HT-29 (cell line): ENCODE results near the gene NPEPL1. TPM values are rescaled to one million over a fixed set of nuclear protein-coding genes. Genes with fewer than 3 reads are reported as not detected.
A peak's percentile ranks its signal among the peaks of the same experiment; 100 is the strongest.

Experiments used
- DNase-seq: peaks from one replicate; pipeline ENCODE4 v3.0.0-alpha.2; 2015; ENCODE audit warnings: low spot score
- total RNA-seq: library from RNA; depleted of rRNA; stranded (reverse); fragments of >200 nt; shearing (Covaris generic); gene quantifications from 2 replicates; pipeline ENCODE4 v1.2.3, GENCODE V29; 2014

NPEPL1 gene
- total RNA-seq, 1 experiment from 2014 or later, result 21.3 TPM

DNA sequence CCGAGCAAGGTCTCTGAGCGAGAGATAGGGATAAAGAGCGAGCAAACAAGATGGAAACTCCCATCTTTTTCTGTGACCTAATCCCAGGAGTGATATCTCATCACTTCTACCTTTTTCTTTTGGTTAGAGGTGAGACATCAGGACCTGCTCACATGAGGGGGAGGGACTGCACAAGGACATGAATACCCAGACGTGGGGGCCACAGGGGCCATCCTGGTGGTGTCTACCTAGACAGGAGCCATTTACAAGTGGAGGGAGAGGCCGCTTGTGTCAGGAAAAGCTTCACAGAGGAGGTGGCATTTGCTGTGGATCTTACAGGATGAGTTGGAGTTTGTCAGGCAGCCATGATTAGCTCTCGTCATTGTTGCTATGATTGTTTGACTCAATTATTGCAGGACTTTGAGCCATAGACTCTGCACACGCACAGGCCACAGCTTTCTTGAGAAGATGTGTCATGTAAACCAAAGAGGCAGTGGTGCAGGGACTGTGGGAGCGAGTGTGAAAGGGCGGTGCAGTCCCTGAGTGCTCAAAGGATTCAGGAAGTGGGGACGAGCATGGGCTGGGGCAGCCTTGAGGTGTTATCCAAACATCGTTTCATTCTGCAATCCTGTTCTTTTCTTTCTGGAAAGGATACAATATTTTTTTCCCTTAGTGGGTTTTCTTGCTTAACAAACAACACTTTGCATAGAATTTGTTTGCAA lies 7.7 kb downstream of the NPEPL1 start:
- peak; percentile 27 for DNase-seq

DNA sequence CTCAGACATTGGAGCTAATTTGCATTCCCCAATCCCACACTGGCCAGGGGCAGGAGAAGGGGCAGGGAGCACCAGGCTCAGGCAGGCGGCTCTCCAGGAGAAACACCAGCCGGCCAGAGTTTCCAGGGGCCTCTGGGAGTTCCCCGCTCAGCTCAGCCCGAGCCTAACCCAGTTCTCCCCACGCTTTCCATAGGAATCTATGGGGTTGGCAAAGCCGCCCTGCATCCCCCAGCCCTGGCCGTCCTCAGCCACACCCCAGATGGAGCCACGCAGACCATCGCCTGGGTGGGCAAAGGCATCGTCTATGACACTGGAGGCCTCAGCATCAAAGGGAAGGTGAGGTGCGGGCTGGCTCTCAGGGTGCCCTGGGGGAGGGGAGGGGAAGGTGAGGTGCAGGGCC lies 8.2 kb downstream of the NPEPL1 start:
- DNase-seq, result no peak

DNA sequence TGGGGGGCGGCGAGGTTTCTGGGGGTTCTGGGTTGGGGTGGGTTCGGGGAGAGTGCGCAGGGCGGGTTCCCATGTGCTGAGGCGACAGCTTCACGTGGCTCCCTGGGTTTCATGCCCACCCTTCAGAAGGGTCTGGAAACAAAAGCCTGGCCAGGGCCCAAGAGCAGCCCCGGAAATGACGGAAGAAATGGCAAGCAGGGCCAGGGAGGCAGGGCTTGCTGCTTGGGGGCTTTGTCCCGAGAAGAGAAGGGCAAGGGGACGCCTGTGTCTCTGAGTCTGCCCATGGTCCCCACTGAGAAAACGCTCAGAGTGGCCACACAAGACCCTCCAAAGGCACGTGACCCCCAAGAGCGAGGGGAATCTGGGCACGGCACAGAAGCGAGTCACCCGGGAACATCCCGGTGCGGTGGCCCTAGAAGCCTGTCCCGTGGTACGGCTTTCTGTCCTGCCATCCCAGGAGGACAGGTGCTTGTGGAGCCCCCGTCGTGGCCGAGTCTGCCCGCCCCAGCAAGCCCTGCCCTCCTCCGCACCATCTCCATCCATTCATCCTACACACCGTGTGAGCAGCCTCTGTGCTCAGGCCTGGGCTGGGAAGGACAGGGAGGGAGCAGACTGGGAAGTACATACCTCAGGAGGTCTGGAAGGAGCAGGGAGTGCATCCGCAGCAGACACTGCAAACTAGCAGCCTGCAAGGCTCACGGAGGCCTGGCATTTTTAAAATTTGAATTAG lies 9.0 kb downstream of the NPEPL1 start:
- no peak for DNase-seq

DNA sequence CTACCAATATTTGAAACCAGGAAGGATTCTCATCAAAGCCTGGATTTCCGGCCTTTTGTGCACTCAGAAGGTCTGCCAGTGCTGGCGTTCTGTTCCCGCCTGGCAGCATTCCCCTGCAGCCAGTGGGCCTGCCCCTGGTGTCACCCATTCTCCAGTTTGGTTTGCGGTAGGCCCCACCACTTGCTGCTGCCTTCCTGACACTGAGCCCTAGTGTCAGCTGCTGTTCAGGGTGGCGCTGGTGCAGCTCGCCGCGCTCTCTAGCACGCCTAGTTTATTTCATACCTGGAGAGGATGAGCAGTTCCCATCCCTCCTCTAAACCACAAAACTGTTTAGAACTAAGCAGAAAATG lies 9.5 kb downstream of the NPEPL1 start:
- no peak for DNase-seq

DNA sequence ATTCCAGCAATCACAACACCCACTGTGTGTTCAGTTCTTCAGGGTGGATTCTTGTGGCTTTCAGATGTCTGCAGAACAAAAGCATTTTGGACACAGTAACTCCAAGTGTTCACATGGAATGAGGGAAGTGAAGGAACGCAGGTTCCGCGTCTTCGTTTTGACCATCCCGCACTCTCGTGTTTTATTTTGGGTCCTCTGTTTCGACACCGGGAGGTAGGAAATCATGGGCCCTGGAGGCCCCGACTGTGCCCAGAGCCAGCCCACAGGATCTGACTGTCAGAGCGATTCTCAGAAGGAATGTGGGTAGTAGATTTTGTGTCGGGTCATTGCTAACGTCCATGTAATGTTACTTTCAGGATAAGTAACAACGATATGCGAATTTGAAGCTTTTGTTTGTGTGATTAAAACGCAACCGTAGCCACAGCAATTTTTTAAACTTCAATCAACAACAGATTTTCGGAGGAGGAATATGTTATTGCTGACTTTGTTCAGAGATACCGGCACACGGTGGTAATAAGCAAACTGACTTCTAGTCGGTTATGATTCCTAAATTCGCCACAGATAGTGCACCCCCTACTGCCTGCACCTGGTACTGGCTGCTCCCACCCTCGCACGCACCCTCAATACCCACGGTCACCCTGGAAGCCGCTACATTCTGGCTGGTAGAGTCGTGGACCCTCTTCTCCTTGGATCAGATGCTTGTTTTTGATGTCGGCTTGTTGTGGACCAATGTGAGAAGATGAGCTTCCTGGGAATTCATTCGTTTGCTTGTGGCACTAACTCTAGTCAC lies 10.5 kb downstream of the NPEPL1 start:
- no peak for DNase-seq

DNA sequence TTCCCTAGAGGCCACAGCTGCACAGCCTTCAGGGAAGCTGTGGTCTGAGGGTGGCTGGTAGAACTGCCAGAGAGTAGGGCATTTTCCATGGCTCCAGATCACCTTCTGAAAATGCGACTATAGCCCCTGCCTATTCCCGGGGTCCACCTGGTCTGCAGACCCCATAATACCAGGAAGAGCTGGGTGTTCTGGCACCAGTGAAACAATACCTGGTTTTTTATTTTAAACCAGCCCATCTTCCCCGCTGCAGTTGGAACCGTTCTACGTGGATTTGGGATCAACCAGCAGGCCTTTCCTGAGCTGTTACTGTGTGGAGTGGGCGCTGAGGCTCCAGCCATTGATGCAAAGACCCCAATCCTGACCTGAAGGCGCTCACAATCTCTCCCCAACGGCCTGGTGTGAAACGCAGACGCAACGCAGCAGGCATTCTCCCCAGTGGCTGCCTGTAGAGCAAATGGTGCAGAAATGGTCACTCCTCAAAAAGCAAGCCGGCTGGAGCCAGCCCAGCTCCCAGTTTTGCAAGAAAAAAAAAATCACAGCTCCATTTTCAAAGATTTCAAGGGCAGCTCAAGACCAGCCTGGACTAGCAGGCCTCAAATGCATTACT lies 11.3 kb downstream of the NPEPL1 start:
- DNase-seq, result no peak

DNA sequence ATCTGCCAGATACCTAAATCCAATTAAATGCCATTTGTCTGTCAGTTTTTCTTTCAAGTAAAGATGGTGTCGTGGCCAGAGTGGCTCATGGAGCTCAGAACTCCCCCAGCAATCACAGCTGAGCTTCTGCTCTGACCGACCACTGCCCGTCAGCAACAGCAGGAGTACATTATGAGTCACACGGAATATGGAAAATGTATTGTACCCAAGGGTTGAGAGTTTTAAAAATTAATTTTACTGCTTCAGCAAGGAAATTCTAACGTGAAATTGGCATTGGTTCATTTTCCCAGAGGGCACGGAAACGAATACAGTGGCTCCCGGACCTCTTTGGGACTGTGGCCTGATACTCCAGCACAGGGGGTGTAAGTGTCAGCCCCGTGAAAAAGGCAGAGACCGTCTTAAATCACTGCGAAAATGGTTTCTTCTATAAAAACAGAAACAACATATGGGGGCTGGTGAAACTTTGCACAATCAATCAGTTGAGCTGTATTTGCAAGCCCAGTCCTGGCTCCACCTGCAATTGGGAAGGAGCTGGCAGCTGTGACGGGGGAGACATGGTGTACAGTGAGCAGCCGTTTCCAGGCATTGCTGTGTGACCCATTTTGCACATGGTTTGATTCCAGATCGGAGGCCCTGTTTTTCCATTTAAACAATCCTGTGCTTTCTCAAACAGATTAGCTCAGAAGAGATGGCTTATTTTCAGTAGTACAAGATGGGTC lies 12.8 kb downstream of the NPEPL1 start:
- DNase-seq, result no peak

DNA sequence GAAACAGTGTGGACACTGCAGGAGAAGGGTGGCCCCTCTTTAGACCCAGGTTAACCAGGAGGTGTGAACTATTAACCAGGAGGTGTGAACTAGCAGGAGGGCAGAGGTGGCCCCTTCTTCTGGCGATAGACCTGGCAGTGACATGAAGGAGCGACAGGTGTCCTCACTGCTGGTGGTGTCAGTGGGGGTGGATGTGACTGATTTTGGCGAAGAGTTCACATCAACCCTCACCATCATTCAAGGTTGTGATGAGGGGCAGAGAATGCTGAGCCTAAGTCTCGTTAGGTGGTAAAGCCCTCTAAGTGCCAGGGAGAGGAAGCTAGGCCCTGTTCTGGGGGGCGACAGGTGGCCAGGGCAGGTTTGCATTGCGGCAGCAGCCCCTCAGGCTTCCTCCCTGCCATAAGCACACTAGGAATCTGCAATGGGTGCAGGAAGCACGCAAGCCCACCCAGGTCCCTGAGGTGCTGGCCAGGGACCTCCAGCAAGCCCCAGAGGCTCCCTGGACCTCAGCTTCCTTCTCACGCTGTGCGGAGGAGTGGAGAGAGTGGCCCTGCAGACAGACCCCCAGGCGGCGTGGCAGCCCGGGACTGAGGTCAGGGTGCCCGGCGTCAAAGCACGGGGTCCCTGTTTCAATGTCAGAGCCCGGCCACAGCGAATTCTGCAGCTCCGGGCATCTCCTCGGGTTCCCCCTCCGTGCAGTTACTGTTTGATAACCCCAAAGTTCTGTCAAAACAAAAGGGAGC lies 13.7 kb downstream of the NPEPL1 start:
- DNase-seq, result no peak

DNA sequence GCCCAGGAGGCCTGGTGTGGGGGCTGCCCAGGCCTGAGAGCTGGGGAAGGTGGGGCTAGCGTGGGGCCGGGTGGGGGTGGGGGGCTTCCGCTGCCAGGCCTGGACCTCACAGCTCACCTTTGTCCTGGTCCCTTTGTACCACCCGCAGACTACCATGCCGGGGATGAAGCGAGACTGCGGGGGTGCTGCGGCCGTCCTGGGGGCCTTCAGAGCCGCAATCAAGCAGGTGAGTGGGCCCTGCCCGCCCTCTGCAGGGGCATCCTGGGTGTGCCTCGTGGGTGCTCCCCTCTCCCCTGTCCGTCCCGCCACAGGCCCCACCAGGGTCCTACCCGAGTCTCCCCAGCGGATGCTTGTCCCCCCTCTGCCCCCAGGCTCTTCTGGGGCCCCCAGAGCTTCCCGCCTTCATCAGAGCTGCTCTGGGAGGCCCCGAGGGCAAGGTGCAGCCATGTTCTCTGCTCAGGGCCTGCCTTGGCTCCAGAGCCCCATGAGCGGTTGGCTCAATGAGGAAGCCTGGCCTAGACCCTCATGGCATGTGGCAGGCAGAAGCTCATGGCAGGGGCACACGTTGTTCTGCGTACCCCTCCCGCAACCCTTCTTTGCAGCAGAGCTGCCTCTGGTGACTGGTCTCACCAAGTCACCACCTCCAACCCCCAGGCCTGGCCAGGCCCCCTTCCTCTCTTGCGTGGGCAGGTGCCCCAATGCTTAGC lies 14.5 kb downstream of the NPEPL1 start:
- no peak for DNase-seq

DNA sequence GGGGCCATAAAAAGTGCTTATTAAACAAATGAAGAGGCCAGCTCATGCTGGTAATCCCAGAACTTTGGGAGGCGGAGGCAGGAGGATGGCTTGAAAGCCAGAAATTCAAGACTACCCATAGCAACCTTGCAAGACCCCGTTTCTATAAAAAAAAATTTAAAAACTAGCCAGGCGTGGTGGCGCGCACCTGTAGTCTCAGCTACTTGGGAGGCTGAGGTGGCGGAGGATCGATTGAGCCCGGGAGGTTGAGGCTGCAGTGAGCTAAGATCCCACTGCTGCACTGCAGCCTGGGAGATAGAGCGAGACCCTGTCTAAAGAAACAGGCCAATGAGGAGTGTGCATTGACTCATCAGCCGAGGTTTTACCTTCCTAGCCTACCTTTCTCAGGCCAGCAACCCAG lies 15.2 kb downstream of the NPEPL1 start:
- DNase-seq, result no peak

DNA sequence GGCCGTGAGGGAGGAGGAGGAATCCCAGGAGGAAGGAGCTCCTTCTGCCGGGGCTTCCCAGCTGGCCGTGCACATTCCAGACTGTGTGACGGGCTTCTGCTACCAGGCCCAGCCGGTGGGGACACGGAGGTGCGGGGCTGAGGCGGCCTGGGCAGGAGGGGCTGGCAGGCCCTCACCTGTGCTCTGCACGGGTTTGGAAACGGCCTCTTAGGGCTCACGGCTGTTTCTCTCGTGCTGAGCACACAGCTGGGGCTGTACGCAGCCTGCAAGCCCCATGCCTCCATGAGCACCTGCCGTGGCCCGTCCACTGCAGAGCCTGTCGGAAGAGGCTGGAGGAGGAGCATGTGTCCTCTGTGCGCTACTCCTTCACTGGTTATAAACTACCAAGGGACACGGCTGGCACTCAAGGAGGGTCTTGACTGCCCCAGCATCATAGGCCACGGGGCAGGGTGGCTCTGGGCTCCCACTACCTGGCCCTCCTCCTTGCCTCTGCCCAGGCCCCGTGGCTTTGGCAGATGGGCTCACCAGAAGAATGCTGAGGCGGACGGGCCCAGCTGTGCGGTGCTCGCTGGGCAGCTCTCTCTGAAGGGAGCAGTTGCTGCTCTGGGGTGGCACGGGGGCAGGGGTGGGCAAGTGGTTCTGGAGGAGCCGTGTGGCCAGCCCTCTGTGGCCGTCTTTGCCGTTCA lies 15.8 kb downstream of the NPEPL1 start:
- DNase-seq, result no peak

DNA sequence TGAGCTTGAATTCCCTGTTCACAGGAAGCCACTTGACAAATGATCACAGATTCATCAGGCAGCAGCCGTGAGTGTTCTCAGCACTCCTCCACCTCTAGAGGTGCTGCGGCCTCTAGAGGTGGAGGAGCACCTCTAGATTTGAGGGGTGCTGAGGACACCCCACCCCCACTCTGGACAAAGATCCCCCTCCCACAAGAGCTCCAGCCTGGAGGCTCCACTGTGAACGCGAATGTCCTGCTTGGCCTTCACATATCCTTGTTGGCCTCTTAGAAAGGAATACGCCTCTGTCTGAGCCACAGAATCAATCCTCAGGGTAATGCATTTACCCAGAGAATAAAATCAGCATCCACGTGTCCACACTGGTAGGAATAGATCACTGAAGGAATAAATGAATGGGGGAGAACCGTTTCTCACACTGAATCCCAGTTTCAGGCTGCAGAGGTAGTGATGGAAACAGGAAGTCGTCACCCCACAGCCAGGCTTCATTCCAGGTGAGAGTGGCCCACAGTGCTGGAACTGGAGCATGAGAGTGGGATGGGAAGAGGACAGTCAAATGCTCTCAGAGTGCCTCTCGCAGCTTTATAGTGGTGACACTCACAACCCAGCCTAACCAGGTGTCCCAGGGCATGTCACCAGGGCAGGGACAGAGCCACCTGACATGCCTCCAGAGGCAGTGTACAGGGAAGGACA lies 16.6 kb downstream of the NPEPL1 start:
- DNase-seq, result no peak

DNA sequence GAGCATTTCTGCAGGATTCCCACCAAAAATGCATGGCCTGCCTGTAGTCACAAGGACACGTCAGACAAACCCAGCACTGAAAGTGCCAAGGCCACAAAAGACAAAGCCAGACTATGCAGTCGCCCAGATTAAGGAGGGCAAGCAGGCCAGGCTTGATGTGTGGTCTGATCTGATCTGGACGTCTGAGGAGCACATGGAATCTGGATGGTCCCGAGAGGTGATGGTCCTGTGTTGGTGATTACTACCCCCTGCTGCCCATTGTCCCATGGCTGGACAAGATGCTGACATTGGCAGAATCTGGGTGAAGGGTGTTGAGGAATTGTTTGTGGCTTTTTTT lies 17.1 kb downstream of the NPEPL1 start:
- DNase-seq, result no peak

DNA sequence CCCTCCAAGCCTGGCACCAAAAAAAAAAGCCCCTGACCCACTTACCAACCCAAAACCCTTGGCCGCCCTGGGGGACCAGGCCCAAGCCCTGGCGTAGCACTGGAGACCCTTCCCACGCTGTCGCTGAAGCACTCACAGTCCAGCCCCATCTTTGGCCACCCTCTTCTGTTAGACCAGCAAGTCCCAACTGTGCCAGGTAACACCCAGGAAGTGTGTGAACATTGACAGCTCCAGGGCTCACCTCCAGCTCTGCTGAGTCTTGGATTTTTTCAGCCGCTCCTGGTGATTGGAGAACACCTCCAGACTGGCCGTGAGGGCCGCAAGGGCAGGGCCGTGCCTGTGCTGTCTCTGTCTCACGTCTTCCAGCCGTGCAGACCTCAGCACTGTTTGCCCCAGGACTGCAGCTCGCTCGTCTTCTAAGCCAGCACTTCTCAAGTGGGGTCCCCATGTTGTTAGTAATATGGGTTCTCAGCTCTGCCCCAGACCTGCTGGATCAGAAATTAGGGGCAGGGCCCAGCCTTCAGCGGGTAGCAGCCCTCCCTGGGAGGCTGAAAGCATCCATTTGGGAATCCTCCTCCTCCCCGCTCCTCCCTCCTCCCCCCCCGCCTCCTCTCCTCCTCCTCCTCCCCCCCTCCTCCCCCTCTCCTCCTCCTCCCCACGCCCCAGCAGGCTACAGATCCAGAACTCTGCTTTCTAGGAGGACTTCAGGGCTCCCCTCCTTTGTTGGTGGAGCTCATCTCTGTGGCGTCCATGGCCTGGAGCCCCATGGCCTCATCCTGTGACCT lies 18.1 kb downstream of the NPEPL1 start:
- no peak for DNase-seq

DNA sequence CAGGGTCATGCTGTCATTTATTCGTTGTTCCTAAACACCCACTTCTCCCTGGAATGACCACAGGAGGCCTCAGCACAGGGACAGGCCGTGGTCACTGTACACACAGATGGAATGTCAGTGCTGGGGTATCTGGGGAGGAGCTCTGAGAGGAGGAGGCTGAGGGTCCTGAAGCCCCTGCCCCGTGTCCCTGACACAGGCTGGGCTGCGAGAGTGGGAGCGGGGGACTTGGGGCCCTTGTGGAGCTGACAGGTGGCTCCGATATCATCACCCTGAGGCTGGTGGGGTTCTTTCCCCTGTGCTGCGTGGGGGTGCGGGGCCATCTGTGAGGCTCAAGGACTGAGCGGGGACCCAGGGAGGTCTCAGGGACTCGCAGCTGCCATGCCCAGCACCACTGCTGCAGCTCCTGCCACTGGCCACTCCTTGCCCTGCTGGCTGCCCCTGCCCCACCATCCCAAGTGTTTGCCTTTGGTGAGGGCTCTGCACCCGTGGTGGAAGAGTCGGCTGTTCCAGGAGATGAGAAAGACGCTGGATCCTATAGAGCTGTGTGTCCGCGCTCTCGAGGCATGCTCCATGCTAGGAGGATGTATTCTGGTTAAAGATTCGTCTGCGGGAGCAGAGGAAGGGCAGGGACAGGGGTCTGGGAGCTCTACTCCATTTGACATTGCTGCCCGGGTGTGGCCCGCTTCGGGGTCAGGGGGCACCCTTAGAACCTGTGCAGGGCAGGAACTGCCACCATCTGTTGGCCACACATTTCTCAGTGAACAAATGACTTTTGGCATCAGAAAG lies 18.9 kb downstream of the NPEPL1 start:
- no peak for DNase-seq

DNA sequence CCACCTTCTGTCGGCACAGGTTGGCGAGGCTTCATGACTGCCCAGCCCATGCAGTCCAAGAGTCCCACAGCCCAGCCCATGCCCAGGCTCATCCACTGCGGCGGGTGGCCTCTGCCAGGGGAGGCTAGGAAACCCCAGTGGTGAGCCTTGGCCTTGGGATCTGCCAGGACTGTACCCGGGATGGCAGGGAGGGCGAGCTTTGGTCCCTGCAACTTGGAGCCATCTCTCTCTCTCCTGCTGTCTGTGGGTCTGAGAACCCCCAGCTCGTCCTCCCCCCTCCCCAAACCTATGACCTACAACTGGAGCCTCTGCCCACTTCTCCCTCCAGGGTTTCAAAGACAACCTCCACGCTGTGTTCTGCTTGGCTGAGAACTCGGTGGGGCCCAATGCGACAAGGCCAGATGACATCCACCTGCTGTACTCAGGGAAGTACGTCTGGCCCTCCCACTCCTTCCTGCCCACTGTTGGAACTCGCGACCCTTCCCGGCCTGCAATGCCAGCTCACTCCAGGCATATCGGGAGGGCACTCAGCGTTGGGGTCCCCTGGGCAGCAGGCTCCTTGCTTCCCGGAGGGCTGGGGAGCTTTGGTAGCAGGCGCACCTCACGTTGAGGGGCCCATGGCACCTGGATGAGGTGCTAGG lies 19.7 kb downstream of the NPEPL1 start:
- DNase-seq, result no peak
